ENCODE results near the gene IER2.

GRCh38 chr19:13176345-13176744 is 26.1 kb downstream of the IER2 start:
- TF ChIP-seq POLR2A (IDR thresholded peaks at IDR 0.05; ENCODE audit: low read depth, low read length) (no peak), POLR2AphosphoS5 (IDR thresholded peaks at IDR 0.05; ENCODE audit: low read depth, low read length) (no peak), TAF1 (IDR thresholded peaks at IDR 0.05; ENCODE audit: low read depth, low read length) (no peak), SPI1 (IDR thresholded peaks at IDR 0.05; ENCODE audit: low read depth, low read length) (no peak), PAX5 (IDR thresholded peaks at IDR 0.05; ENCODE audit: insufficient read depth, low read length, severe bottlenecking) (no peak)

All from GM12891 (cell line).